ENCODE results near the gene RASGEF1C.
A peak's percentile ranks its signal among the peaks of the same experiment; 100 is the strongest.
"Not testable (repeated sequence)": the region's sequence is repeated elsewhere in the genome, so short reads cannot be mapped to it uniquely, and the experiment has no call there.

RASGEF1C gene

GRCh38 chr5:180213657-180214207 is 4.7 kb upstream of the RASGEF1C start:
- peaks cover 19% of the 10 kb centered on the region for H3K9me3 Mint-ChIP-seq
- H3K36me3 Mint-ChIP-seq (ENCODE audit: low read depth), result no peaks in the 10 kb centered on the region
- peaks cover 11% of the 10 kb centered on the region for H3K27me3 Mint-ChIP-seq (ENCODE audit: low read depth)
- no peak for TF ChIP-seq CTCF (IDR thresholded peaks at IDR 0.05; ENCODE audit: unreplicated experiment in 3 of 3)
- no peaks in the 10 kb centered on the region for H3K4me1 Mint-ChIP-seq
- H3K4me3 Mint-ChIP-seq, result no peak overlapping the region
- no peak overlapping the region for H3K27ac Mint-ChIP-seq

GRCh38 chr5:180213256-180213600 is 4.2 kb upstream of the RASGEF1C start:
- H3K36me3 Mint-ChIP-seq (ENCODE audit: low read depth), result no peaks in the 10 kb centered on the region
- H3K4me1 Mint-ChIP-seq, result peaks cover 4% of the 10 kb centered on the region
- H3K27me3 Mint-ChIP-seq (ENCODE audit: low read depth), result peaks cover 15% of the 10 kb centered on the region
- H3K27ac Mint-ChIP-seq, result no peak overlapping the region
- H3K9me3 Mint-ChIP-seq, result peaks cover 15% of the 10 kb centered on the region
- H3K4me3 Mint-ChIP-seq, result no peak overlapping the region
- TF ChIP-seq CTCF (IDR thresholded peaks at IDR 0.05; ENCODE audit: unreplicated experiment in 3 of 3), result no peak

GRCh38 chr5:180212363-180213255 is 3.6 kb upstream of the RASGEF1C start:
- Mint-ChIP-seq H3K36me3 (ENCODE audit: low read depth) (no peaks in the 10 kb centered on the region), H3K4me3 (no peak overlapping the region), H3K27me3 (ENCODE audit: low read depth) (peaks cover 21% of the 10 kb centered on the region), H3K27ac (no peak overlapping the region), H3K9me3 (peaks cover 11% of the 10 kb centered on the region), H3K4me1 (peaks cover 4% of the 10 kb centered on the region)
- TF ChIP-seq CTCF (IDR thresholded peaks at IDR 0.05; ENCODE audit: unreplicated experiment in 3 of 3), result no peak

- H3K9me3 Mint-ChIP-seq, result peaks cover 11% of the 10 kb centered on the region
- no peaks in the 10 kb centered on the region for H3K36me3 Mint-ChIP-seq (ENCODE audit: low read depth)
- peaks cover 25% of the 10 kb centered on the region for H3K27me3 Mint-ChIP-seq (ENCODE audit: low read depth)
- H3K4me3 Mint-ChIP-seq, result no peak overlapping the region
- H3K27ac Mint-ChIP-seq, result no peak overlapping the region
- no peak for TF ChIP-seq CTCF (IDR thresholded peaks at IDR 0.05; ENCODE audit: unreplicated experiment in 3 of 3)
- H3K4me1 Mint-ChIP-seq, result peaks cover 4% of the 10 kb centered on the region
These were observed 2.7 kb upstream of the RASGEF1C start for GRCh38 chr5:180211761-180212035.

- peaks cover 4% of the 10 kb centered on the region for H3K4me1 Mint-ChIP-seq
- H3K36me3 Mint-ChIP-seq (ENCODE audit: low read depth), result no peaks in the 10 kb centered on the region
- no peak overlapping the region for H3K27ac Mint-ChIP-seq
- peaks cover 27% of the 10 kb centered on the region for H3K27me3 Mint-ChIP-seq (ENCODE audit: low read depth)
- TF ChIP-seq CTCF (IDR thresholded peaks at IDR 0.05; ENCODE audit: unreplicated experiment in 3 of 3), result no peak
- H3K9me3 Mint-ChIP-seq, result peaks cover 11% of the 10 kb centered on the region
- peak overlapping the region in 1 of 3 experiments; percentile 11 for H3K4me3 Mint-ChIP-seq
These were observed 2.1 kb upstream of the RASGEF1C start for GRCh38 chr5:180210961-180211760.

GRCh38 chr5:180210077-180210476 is 1.1 kb upstream of the RASGEF1C start:
- not testable (repeated sequence) for H3K4me1 Mint-ChIP-seq; H3K9me3 Mint-ChIP-seq; H3K27ac Mint-ChIP-seq; H3K36me3 Mint-ChIP-seq (ENCODE audit: low read depth)
- Mint-ChIP-seq H3K27me3 (ENCODE audit: low read depth) (peaks cover 27% of the 10 kb centered on the region), H3K4me3 (peak overlapping the region; percentile 76 to 78 (median 78))
